Adipose tissue (tissue), 3 donors: ENCODE measurements around the gene RPUSD1. TPM values are rescaled to one million over a fixed set of nuclear protein-coding genes. Genes with fewer than 3 reads are reported as not detected.
A peak's percentile ranks its signal among the peaks of the same experiment; 100 is the strongest.
"Not testable (repeated sequence)": the region's sequence is repeated elsewhere in the genome, so short reads cannot be mapped to it uniquely, and the experiment has no call there.

Experiments
- H3K27ac ChIP-seq: one replicate; pipeline ENCODE4 v1.5.1; 2013; ENCODE audit warnings: low read depth, low read length
- WGBS, 3 donors: extraction: QIAGEN DNeasy Blood & Tissue Kit; methylation state at CpG; one replicate each; pipeline ENCODE4 v1.1.7; 2013; 5-methylcytosine and 5-hydroxymethylcytosine counted together
- polyA plus RNA-seq, 3 donors: library from polyadenylated mRNA; stranded (reverse); fragments of 200-250 nt; gene quantifications; one replicate each; pipeline ENCODE4 v1.2.3, GENCODE V29; 2013
- donor health status: healthy with polysubstance abuse.
- donor health status: Bipolar disorder and iron deficiency.
- donor health status: healthy.

The RPUSD1 gene
- polyA plus RNA-seq, 3 donors: 10.5 to 16.7 (median 10.8) TPM

DNA sequence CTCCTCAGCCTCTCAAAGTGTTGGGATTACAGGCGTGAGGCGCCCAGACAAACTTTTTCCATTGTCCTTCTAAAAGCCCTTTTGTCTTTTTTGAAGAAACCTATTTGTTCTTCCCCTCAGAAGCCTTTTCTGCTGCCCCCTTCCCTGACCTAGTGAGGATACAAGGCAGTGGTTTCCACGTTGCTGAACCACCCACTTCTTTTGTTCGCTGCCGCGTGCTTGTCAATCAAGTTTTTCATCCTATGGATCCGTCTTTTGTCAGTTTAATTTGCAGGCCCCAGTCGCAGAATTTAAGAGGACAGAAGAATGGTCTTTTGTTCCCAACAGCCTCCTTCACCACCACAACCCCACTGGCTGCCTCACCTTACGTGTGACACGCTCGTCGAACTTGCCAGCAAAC lies 32.6 kb upstream of the RPUSD1 start:
- H3K27ac ChIP-seq: no peak overlapping the region
- WGBS, 3 donors: 74 to 85% (median 79%) methylated on average over 12 of the region's 12 CpGs

DNA sequence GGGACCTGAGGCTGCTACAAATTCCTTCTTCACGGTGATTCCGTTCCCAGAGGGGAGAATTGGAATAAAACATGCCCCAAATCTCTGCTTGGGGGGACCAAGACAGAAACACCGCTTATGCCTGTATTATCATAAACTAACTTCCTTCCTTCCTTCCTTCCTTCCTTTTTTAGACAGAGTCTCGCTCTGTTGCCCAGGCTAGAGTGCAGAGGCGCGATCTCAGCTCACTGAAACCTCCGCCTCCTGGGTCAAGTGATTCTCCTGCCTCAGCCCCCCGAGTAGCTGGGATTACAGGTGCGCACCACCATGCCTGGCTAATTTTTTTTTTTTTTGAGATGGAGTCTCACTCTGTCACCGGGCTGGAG lies 31.8 kb upstream of the RPUSD1 start:
- not testable (repeated sequence) for H3K27ac ChIP-seq
- WGBS, 3 donors: 44 to 70% (median 51%) methylated on average over 9 to 10 of the region's 10 CpGs

DNA sequence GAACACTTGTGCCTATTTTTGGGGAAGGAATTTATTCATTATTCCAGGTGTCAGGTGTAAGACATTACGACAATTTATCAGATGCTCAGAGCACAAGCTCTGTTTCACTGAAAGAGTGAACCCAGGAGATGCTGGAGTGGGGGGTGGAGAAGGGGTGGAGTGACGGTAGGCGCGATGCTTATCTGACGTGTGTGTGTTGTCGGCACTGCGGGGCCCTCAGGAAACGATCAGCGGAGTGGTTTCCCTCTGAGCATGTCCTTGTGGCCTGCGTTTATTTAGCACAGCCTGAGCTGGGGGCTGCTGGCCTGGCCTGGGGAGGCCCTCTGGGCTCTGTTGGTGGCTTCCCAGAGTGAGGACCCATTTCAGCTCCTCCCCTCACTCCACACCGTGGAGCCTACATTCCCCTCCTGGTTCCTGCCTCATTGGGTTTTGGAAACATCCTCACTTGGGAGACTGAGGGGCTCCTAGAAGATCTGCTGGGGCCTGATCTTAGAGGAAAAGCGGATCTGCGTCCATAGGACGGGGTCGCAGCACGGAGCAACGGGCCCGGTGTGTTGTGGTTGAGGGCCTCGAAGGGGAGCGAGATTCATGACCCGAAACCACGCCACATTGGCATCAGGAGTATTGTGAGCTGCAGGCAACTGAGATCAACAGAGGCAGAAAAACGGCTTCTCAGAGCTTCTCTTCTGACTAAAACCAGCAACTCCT lies 31.3 kb upstream of the RPUSD1 start:
- 40 to 48% (median 40%) methylated on average over 23 of the region's 23 CpGs for WGBS, 3 donors
- H3K27ac ChIP-seq: no peak overlapping the region

DNA sequence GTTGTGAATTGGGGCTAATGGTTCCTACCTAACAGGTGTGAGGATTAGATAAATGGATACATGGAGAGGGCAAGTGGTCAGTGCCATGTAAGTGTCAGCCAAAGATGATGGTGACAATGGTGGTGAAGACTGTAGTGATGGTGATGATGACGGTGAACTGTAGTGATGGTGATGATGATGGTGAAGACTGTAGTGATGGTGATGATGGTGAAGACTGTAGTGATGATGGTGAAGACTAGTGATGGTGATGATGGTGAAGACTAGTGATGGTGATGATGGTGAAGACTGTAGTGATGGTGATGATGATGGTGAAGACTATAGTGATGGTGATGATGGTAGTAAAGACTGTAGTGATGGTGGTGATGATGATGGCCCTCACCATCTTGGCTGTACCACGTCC lies 30.4 kb upstream of the RPUSD1 start:
- H3K27ac ChIP-seq: no peak overlapping the region
- 60 to 79% (median 77%) methylated on average over 2 of the region's 2 CpGs for WGBS, 3 donors

DNA sequence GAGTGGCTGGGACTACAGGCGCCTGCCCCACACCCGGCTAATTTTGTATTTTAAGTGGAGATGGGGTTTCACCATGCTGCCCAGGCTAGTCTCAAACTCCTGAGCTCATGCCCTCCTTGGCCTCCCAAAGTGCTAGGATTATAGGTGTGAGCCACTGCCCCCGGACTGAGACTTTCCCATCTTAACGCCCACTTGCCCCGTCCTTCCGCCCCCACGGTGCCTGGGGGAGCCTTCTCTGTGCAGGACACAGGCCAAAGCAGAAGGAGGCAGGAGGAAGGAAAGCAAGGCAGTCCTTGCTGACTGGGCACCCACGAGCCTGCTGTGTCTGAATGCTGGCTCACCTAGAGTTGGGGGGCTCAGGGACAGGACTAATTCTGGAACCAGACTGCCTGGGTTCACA lies 30.0 kb upstream of the RPUSD1 start:
- WGBS, 3 donors: 73 to 82% (median 74%) methylated on average over 8 of the region's 8 CpGs
- H3K27ac ChIP-seq: no peak overlapping the region

DNA sequence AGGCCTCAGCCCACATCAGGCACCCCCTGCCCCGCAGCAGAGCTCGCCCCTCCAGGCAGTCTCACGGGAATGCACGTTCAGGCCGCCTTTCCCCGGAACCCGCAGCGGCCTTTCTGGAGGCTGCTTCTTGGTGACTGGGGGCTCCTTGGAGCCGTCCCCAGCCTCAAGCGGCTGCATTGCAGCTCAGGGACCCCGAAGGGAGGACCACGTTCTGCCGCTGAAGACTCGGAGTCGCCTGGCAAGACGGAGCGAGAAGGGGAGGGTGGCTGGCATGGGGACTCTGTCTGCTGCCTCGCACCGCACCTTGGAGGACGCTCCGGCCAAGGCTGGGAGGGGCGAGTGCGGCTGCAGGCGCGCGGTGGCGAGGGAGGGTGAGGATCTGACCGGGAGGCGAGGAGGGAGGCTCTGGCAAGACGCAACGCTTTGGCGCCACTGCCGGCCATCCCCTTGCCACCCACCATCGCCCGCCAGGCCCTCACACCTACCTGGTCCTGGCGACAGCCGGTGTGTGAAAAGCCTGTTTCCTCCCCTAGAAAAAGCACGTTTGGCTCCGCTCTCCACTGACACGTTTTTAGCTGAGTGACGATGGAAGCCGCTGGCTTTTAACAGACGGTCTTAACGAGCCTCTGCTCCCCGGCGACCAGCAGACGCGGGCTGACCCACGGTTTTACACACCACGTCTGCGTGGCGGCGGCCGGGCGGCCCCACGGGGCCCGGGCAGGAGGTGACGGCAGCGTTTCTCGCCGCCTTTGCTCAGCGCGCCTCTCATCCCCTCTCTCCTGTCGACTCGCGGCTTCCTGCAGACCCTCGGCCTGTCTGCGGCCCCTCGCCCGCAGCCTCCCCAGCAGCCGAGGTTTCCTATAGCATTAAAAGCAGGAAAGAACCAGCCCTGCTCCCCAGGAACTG lies 29.1 kb upstream of the RPUSD1 start:
- WGBS, 3 donors: 38 to 63% (median 39%) methylated on average over 67 to 71 of the region's 71 CpGs

DNA sequence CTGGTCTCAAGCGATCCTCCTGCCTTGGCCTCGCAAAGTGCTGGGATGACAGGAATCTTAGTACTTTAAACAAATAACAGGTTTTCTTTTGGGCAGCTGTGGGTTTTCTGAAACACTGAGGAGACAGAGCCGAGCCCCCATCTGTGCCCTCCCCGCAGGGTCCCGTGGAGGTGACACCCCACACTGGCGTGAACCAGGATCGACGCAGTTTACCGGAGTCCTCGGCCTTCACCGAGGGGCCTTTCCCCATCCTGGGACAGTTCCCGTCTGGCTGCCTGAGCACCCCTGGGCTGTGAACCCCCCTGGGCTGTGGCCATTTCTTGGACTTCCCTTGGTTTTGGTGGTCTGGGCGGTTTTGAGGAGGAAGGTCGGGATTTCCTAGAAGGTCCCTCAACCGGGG lies 27.7 kb upstream of the RPUSD1 start:
- 87 to 92% (median 88%) methylated on average over 15 of the region's 15 CpGs for WGBS, 3 donors

More for the DNA sequence above, 29.1 kb upstream of the RPUSD1 start:
- no peak overlapping the region for H3K27ac ChIP-seq

DNA sequence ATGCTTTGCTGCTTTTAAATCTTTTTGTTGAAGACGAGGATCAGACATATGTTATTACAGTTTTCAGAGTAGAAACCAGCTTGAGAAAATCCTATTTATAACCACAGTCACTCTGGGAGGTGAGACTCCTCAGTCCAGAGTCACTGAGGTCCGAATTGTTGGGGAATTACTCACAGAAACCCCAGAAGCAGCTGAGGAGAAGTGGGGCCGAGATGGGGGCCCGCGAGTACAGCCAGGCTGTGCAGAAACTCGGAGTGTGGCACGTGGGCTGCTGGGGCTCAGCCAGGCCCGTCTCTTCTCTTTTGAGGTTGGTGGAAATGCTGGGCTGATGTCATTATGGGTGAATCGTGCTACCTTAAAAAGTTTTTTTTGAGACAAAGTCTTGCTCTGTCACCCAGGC lies 26.8 kb upstream of the RPUSD1 start:
- no peak overlapping the region for H3K27ac ChIP-seq
- WGBS, 3 donors: 71 to 81% (median 71%) methylated on average over 9 of the region's 9 CpGs

More for the DNA sequence above, 27.7 kb upstream of the RPUSD1 start:
- H3K27ac ChIP-seq: no peak overlapping the region

DNA sequence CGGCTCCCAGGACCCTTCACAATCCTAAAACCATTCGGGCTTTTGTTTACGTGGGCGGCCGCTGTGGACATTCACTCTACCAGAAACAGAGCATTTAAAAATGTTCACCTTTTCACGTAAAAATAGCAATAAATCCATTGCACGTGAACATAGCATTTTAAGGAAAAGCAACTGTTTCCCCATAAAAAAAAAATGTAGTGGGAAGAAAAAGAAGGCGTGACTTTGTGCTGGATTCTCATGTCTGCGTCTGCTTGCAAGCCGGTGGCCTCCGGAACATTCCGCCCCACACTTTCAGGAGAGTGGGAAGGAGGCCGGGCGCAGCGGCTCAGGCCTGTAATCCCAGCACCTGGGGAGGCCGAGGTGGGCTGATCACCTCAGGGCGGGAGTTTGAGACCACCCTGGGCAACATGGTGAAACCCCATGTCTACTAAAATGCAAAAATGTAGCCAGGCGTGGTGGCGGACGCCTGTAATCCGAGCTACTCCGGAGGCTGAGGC lies 25.8 kb upstream of the RPUSD1 start:
- H3K27ac ChIP-seq: no peak overlapping the region
- 58 to 60% (median 58%) methylated on average over 22 of the region's 22 CpGs for WGBS, 3 donors

DNA sequence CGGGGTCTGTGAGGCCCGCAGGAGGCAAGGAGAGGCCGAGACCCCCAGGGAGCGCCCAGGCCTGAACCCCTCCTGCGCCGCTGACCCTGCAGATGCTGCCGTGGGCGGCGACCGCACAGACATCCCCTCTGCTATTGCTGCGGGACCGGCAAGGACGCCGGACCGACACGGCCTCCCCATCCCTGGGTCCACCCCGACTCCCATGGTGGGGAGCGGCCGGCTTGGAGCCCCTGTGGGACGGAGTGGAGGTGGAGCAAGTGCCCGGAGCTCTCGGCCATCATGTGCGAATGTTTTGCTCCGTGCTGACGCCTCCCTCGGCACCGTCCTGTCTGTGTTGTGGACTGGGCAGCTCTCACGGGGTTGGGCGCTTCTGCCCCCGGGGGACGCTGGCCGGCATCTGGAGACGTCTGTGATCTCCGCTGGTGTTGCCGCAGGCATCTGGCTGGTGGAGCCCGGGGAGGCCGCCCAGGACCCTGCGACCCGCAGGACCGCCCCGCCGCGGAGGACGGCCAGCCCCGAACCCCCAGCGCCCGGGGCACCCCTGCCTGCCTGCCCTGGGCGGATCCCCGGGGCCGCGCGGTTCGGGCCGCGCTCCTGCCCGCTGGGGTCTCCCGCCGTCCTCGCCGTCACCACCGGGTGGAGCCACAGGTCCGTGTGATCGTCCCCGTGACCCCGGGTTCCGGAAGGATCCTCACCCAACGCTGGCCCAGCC lies 25.2 kb upstream of the RPUSD1 start:
- no peak overlapping the region for H3K27ac ChIP-seq
- 10 to 14% (median 11%) methylated on average over 30 to 67 of the region's 67 CpGs for WGBS, 3 donors

DNA sequence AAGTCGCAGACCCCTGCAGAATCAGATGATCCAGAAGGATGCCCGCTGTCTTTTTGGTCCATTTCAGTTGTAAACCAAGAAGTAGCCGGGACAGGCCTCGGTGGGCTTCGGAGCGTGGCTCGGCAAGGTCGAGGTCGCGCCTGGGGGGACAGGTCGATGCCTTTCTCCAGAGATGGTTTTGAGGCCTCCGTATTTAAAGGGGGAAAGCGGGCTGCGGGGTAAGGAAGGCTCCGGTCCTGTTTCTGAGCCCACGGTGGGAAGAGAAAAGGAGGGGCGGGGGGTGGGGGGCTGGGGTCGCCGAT lies 19.9 kb upstream of the RPUSD1 start:
- H3K27ac ChIP-seq: no peak overlapping the region
- 26 to 36% (median 27%) methylated on average over 19 of the region's 19 CpGs for WGBS, 3 donors

DNA sequence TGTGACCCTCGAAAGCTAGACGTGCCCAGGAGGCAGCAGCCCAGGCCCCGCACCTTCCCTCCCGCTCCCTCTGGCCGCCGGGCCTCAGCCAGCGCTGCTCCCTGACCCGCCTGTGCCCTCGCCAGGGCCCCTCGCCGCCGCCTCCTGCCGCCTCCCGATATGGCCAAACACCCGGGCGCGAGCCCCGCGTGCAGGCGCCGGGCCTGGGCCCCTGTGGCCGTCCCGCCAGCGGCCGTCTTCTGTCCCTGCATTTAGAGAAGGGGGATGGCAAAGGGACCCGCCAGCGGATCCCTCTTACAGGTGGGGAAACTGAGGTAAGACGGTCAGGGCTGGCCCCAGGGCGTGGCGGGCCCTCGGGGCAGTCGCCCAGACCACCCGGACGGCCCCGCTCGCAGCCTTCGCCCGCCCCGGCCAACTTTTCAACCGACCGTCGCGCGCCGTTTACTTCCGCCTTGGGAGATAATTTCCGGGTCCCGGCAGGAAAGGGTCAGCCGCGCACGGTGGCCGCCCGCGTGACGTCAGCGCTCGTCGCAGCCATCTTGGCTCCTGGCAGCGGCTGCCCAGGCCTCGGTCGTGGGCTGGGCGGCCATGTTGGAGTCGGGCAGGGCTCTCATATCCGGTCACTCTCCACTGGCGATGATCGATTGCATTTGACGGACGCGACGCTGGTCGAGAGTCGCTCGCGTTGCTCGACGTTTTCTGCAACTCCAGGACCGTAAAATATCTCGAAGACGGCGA lies 19.3 kb upstream of the RPUSD1 start:
- H3K27ac ChIP-seq: peak overlapping the region; percentile 80
- WGBS, 3 donors: 5 to 14% (median 8%) methylated on average over 80 of the region's 80 CpGs

DNA sequence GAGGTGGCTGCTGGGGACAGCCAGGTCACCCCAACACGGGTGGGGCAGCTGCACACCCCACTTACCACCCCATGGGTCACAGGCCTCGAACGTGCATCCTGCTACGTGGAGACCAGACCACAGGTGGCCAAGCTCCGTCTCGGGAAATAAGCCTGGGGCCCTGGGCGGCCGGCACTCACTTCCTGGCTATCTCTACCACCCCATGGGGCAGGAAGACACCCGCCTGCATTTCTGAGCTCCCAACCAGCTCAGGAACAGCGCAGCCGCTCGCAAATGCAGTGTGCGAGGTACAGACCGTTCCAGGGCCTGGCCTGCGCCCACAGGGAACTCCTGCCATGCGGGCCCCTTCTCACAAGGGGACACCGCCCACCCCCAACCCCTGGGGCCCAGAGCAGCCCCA lies 17.3 kb upstream of the RPUSD1 start:
- WGBS, 3 donors: 73 to 80% (median 76%) methylated on average over 13 to 17 of the region's 17 CpGs

DNA sequence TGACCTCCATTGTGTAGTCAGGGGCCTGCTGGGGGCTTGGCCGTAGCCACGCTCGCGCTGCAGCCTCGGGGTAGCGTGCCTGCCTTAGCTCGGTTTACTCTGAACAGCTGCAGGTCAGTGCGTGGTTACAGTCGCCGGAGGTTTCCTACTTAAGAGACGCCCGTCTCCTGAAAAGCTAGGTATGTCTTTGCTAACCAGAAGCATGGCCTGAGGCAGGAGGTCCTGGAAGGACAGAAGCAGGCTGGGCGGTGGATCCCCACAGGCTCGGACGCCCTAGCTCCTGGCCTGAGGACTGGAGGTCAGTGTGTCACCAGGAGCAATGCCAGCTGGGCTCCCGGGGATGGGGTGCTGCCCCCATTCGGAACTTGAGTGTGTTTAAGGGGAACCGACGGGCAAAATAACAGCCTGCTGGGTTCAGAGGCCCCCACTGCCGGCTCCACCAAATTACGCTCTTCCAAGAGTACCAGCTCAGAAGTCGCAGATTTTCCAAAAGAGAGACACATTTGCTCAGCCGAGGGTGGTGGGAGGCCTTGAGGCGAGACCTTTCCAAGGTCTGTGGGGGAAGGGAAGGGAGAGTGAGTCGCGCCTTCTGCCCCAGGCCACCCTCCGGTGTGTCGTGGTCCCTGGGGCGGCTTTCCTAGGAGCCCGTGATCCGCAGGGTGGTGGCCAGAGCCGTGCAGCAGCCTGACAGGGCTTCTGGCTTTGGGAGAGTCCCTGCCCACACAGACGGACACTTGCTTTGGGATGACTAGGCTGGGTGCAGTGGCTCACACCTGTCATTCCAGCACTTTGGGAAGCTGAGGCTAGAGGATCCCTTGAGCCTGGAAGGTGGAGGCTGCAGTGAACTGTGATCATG lies 16.2 kb upstream of the RPUSD1 start:
- WGBS, 3 donors: 44 to 57% (median 53%) methylated on average over 33 of the region's 33 CpGs

More for the DNA sequence above, 17.3 kb upstream of the RPUSD1 start:
- H3K27ac ChIP-seq: no peak overlapping the region

DNA sequence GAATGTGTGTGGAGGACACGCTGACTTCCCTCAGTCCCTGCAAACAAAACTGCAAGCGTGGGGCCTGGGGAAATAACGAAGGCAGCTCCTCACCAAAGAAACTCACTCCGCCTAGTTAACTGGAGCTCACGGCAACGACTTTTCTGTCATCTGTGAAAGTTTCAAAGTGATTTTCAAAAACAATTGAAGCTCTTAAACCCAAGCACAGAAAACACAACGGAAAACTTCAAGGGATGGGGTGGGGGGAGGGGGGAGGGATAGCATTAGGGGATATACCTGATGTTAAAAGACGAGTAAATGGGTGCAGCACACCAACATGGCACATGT lies 15.5 kb upstream of the RPUSD1 start:
- 43 to 53% (median 51%) methylated on average over 8 of the region's 8 CpGs for WGBS, 3 donors
- H3K27ac ChIP-seq: no peak overlapping the region

More for the DNA sequence above, 16.2 kb upstream of the RPUSD1 start:
- H3K27ac ChIP-seq: no peak overlapping the region

DNA sequence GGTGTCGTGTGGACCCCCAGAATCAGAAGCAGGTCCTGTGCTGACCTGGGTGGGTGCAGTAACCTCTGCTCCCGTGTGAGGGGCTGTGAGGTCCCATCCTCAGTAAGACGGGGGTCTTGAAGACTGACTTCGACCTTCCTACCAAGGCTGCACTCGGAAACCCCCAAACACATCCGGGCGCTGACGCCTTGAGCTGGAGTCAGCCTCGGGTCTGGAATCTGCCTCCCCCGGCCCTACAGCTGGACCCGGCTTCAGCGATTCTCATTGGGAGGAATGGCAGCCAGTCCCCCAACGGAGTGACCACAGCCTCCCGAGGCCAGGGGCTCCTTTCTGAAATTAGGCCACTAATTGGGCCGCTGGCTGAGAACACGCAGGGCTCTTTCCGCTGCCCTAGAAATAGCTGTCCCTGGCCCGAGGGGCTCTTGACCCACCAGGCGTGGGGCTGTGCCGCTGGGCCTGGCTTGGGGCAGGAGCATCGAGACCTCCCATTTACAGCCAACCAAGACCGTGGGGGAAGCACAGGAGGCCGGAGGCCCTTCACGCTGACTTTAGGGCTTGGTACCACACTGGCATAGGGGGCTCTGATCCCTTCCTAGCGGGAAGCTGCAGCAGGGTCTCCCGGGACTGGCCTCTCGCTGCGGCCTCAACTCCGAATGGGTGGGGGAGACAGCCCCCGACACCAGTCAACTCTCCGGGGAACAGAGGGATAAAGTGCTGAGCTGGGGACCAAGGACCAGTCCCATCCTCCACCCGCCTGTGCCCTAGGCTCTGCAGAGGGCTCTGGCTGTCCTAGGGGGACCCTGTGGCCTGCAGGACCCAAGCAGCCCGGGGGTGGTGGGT lies 15.0 kb upstream of the RPUSD1 start:
- no peak overlapping the region for H3K27ac ChIP-seq
- WGBS, 3 donors: 66 to 71% (median 68%) methylated on average over 33 of the region's 33 CpGs

DNA sequence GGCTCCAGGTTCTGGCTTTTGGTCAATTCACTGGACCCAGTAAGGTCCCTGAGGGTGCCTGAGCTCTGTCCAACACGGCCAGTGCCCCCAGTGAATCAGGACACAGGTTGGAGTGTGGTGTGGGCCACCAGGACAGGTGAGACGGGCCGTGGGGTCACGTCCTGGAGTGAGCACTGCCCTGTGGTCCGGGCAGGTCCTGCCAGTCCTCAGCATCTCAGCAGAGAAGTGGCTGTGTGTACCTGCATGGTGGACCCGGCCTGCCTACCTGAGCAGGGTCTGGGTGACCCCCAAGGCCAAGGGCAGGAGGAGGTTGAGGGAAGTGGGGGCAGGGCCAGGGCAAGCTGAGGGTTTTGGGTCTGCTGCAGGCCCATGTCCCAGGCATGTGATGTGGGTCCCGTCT lies 14.3 kb upstream of the RPUSD1 start:
- no peak overlapping the region for H3K27ac ChIP-seq
- WGBS, 3 donors: 65 to 75% (median 65%) methylated on average over 7 of the region's 7 CpGs
